Panc1 (cell line): Measurements from ENCODE around the gene INPP1. TPM values are rescaled to one million over a fixed set of nuclear protein-coding genes. Genes with fewer than 3 reads are reported as not detected.

ENCODE experiments used
- ATAC-seq: fragments of 200-7000 bp; cut with Tn5 transposase; 2 replicates; pipeline ENCODE4 v1.9.1; 2020; ENCODE audit warnings: mild to moderate bottlenecking, moderate library complexity
- BruUV-seq: library from RNA; stranded (reverse); fragments of 400-500 nt; replicated peaks from 2 replicates; lab custom pipeline; 2021; lab: Mats Ljungman, UMichigan
- CTCF ChIA-PET: fragments of 300-600 bp; sonication (Branson Sonifier 250); formaldehyde crosslinking; loops from one replicate; lab custom pipeline; 2022; ENCODE audit warnings: antibody characterized with exemption; lab: Charles Lee
- POLR2A ChIA-PET: fragments of 300-600 bp; sonication (Branson Sonifier 250); formaldehyde crosslinking; loops from one replicate; lab custom pipeline; 2022; ENCODE audit warnings: antibody characterized with exemption; lab: Charles Lee
- DNase-seq: peaks from one replicate; pipeline ENCODE4 v3.0.0-alpha.2; 2010; ENCODE audit warnings: low read depth, low spot score
- H3K27ac ChIP-seq: 2 replicates; pipeline ENCODE4 v1.5.1; 2011; ENCODE audit warnings: mild to moderate bottlenecking, low read length, inconsistent platforms
- H3K27me3 ChIP-seq: fragments of 200-500 bp; sonication (Bioruptor generic); 2 replicates; pipeline ENCODE4 v1.6.0; 2014; ENCODE audit warnings: low read length, inconsistent platforms; ENCODE audit not compliant: control insufficient read depth, insufficient read depth
- H3K36me3 ChIP-seq: fragments of 200-500 bp; sonication (Bioruptor generic); 2 replicates; pipeline ENCODE4 v1.5.1; 2014; ENCODE audit warnings: inconsistent platforms, mild to moderate bottlenecking, low read length, moderate library complexity; ENCODE audit not compliant: control insufficient read depth, insufficient read depth
- H3K4me1 ChIP-seq: 2 replicates; pipeline ENCODE4 v1.5.1; 2011; ENCODE audit warnings: inconsistent platforms, mild to moderate bottlenecking, low read length, moderate library complexity; ENCODE audit not compliant: control insufficient read depth, insufficient read depth
- H3K4me3 ChIP-seq, 2 experiments: 2 replicates each; pipeline ENCODE4 v1.5.1; 2011 to 2012; ENCODE audit warnings: low read depth in 2 of 2, low read length in 2 of 2, mild to moderate bottlenecking in 2 of 2, inconsistent platforms in 1 of 2, moderate library complexity in 1 of 2
- H3K9me3 ChIP-seq: fragments of 200-500 bp; sonication (Bioruptor generic); 2 replicates; pipeline ENCODE4 v1.5.1; 2014; ENCODE audit warnings: low read depth, mild to moderate bottlenecking, inconsistent platforms, low read length, moderate library complexity; ENCODE audit not compliant: control insufficient read depth, insufficient read depth
- CTCF ChIP-seq: fragments of 450-650 bp; IDR thresholded peaks from 2 replicates; pipeline ENCODE4 v1.5.1; 2017; ENCODE audit warnings: mild to moderate bottlenecking
- POLR2AphosphoS5 ChIP-seq: IDR thresholded peaks from 2 replicates; pipeline ENCODE4 v1.6.1; 2012; ENCODE audit warnings: mild to moderate bottlenecking, low read depth, low read length, moderate library complexity
- REST ChIP-seq, 2 experiments: IDR thresholded peaks; 2 replicates each; pipeline ENCODE4 v1.6.1; 2011 to 2012; ENCODE audit warnings: low read depth in 2 of 2, control low read depth in 1 of 2, low read length in 1 of 2, mild to moderate bottlenecking in 1 of 2, moderate library complexity in 1 of 2; ENCODE audit not compliant: insufficient read depth in 1 of 2
- SIN3A ChIP-seq: IDR thresholded peaks from 2 replicates; pipeline ENCODE4 v1.6.1; 2012; ENCODE audit warnings: low read depth, mild to moderate bottlenecking, low read length, moderate library complexity, borderline replicate concordance; ENCODE audit not compliant: insufficient read depth
- TCF7L2 ChIP-seq: IDR thresholded peaks from 2 replicates; pipeline ENCODE4 v1.6.1; 2011; ENCODE audit warnings: mild to moderate bottlenecking, low read depth, low read length, inconsistent platforms
- in situ Hi-C: cut with HindIII; loops from 2 replicates; pipeline ENCODE4 v1.10.0; 2016; ENCODE audit warnings: low sequenced_read_pairs, low pct_unique_long_range_greater_than_20kb
- intact Hi-C: fragments of 100-400 bp; cut with micrococcal nuclease; formaldehyde crosslinking; loops from one replicate; pipeline ENCODE4 v1.10.0; 2022; ENCODE audit not compliant: unreplicated experiment
- total RNA-seq: library from RNA; stranded (reverse); gene quantifications from one replicate; pipeline ENCODE4 v1.2.1, GENCODE V29; 2021; ENCODE audit not compliant: unreplicated experiment

The INPP1 gene
- total RNA-seq, 1 experiment from 2014 or later = 10.8 TPM

- DNase-seq = no peak
- H3K9me3 ChIP-seq = no peaks in the 10 kb centered on the region
- H3K4me1 ChIP-seq = 0 out of 2 replicates have a peak, but pooled peaks cover 4% of the 10 kb centered on the region
- no TSS peak for BruUV-seq
- no peak overlapping the region for H3K27ac ChIP-seq
- TF ChIP-seq CTCF (no peak), REST (IDR thresholded peaks at IDR 0.05; ENCODE audit: insufficient read depth in 1 of 2, low read depth in 2 of 2, low read length in 1 of 2) (no peak), POLR2AphosphoS5 (no peak), SIN3A (no peak), TCF7L2 (no peak)
- POLR2A ChIA-PET = no interaction called here
- CTCF ChIA-PET = no interaction called here
- no peak overlapping the region for H3K4me3 ChIP-seq
- no peaks in the 10 kb centered on the region for H3K36me3 ChIP-seq
- H3K27me3 ChIP-seq = peaks cover 2% of the 10 kb centered on the region; the same call in 1 of the 2 replicates
- intact Hi-C loops (no loop called here), in situ Hi-C loops (no loop called here)
- no peak for ATAC-seq
Observed at GRCh38 chr2:190333928-190334327, 9.5 kb upstream of the INPP1 start.

GRCh38 chr2:190334479-190335224 is 8.7 kb upstream of the INPP1 start:
- no peaks in the 10 kb centered on the region for H3K9me3 ChIP-seq
- POLR2A ChIA-PET = no interaction called here
- 0 out of 2 replicates have a peak, but pooled peaks cover 4% of the 10 kb centered on the region for H3K4me1 ChIP-seq
- in situ Hi-C loops (no loop called here), intact Hi-C loops (no loop called here)
- no peaks in the 10 kb centered on the region for H3K36me3 ChIP-seq
- DNase-seq (no peak), ATAC-seq (no peak)
- H3K27me3 ChIP-seq = no peaks in the 10 kb centered on the region
- no peak overlapping the region for H3K27ac ChIP-seq
- H3K4me3 ChIP-seq = no peak overlapping the region
- no TSS peak for BruUV-seq
- CTCF ChIA-PET = no interaction called here
- no peak for TF ChIP-seq SIN3A
- TF ChIP-seq TCF7L2 = no peak
- TF ChIP-seq CTCF = no peak
- TF ChIP-seq POLR2AphosphoS5 = no peak
- TF ChIP-seq REST (IDR thresholded peaks at IDR 0.05; ENCODE audit: insufficient read depth in 1 of 2, low read depth in 2 of 2, low read length in 1 of 2) = no peak
